H1 (cell line): ENCODE measurements around the gene PRKACA. TPM values are rescaled to one million over a fixed set of nuclear protein-coding genes. Genes with fewer than 3 reads are reported as not detected.

Experiments used
- CTCF ChIA-PET: fragments of 300-600 bp; sonication (Branson Sonifier 250); formaldehyde crosslinking; loops from one replicate; lab custom pipeline; 2021; ENCODE audit not compliant: partially characterized antibody; lab: Charles Lee
- POLR2A ChIA-PET: fragments of 300-600 bp; sonication (Branson Sonifier 250); formaldehyde crosslinking; loops from one replicate; lab custom pipeline; 2021; ENCODE audit warnings: inconsistent platforms; ENCODE audit not compliant: partially characterized antibody; lab: Charles Lee
- DNase-seq, 2 experiments: peaks; one replicate each; pipeline versions ENCODE4 v3.0.0 to v3.0.0-alpha.2; 2010 to 2022; ENCODE audit warnings: low spot score in 2 of 2, low read depth in 1 of 2, mixed read lengths in 1 of 2
- FAIRE-seq: peaks from 2 replicates; lab custom pipeline; 2011; peaks lifted over from hg19 to GRCh38; lab: Jason Lieb, UNC
- H2AFZ ChIP-seq: 2 replicates; pipeline ENCODE4 v1.8.1; 2012; ENCODE audit warnings: low read length, inconsistent platforms
- H2AK5ac ChIP-seq: 2 replicates; pipeline ENCODE4 v1.6.1; 2013; ENCODE audit warnings: low read depth, low read length
- H2BK120ac ChIP-seq: replicated peaks from 2 replicates; pipeline ENCODE3; 2013; ENCODE audit warnings: low read depth, low read length, inconsistent platforms
- H2BK12ac ChIP-seq: 2 replicates; pipeline ENCODE4 v1.6.1; 2013; ENCODE audit warnings: low read depth, low read length
- H2BK15ac ChIP-seq: 2 replicates; pipeline ENCODE4 v1.6.1; 2013; ENCODE audit warnings: low read length
- H2BK20ac ChIP-seq: 2 replicates; pipeline ENCODE4 v1.6.1; 2013; ENCODE audit warnings: low read length
- H2BK5ac ChIP-seq: 2 replicates; pipeline ENCODE4 v1.6.1; 2013; ENCODE audit warnings: low read depth, low read length
- H3K14ac ChIP-seq: 2 replicates; pipeline ENCODE4 v1.6.1; 2013; ENCODE audit warnings: inconsistent platforms; ENCODE audit not compliant: insufficient read length
- H3K18ac ChIP-seq: 2 replicates; pipeline ENCODE4 v1.6.1; 2013; ENCODE audit warnings: low read length; ENCODE audit errors: extremely low read depth
- H3K23ac ChIP-seq: 2 replicates; pipeline ENCODE4 v1.6.1; 2013; ENCODE audit warnings: inconsistent platforms; ENCODE audit not compliant: insufficient read length
- H3K23me2 ChIP-seq: 2 replicates; pipeline ENCODE4 v1.6.1; 2013; ENCODE audit warnings: low read depth, low read length
- H3K27ac ChIP-seq: 2 replicates; pipeline ENCODE4 v1.6.1; 2011; ENCODE audit warnings: low read depth, low read length, inconsistent platforms
- H3K27me3 ChIP-seq, 4 experiments: replicated peaks in 1 of 4; 1 replicate in 1 of 4; 2 replicates in 3 of 4; pipeline versions ENCODE4 v1.6.1 to v1.8.1; 2011 to 2013; ENCODE audit warnings: low read length in 3 of 4, mild to moderate bottlenecking in 3 of 4, inconsistent platforms in 2 of 4, mixed read lengths in 2 of 4, moderate library complexity in 1 of 4; ENCODE audit not compliant: control insufficient read depth in 3 of 4, insufficient read depth in 3 of 4; ENCODE audit errors: extremely low read depth in 1 of 4
- H3K36me3 ChIP-seq, 4 experiments: 2 replicates each; pipeline versions ENCODE4 v1.6.1 to v1.8.1; 2011 to 2013; ENCODE audit warnings: mild to moderate bottlenecking in 4 of 4, low read length in 3 of 4, moderate library complexity in 2 of 4, control low read depth in 1 of 4, inconsistent platforms in 1 of 4; ENCODE audit not compliant: insufficient read depth in 4 of 4, control insufficient read depth in 2 of 4
- H3K4ac ChIP-seq: replicated peaks from 2 replicates; pipeline ENCODE3; 2013; ENCODE audit warnings: low read length, low read depth, mixed read lengths, inconsistent platforms; ENCODE audit not compliant: insufficient read length
- H3K4me1 ChIP-seq, 4 experiments: replicated peaks in 1 of 4; 1 replicate in 1 of 4; 2 replicates in 3 of 4; pipeline versions ENCODE4 v1.6.1 to v1.8.1; 2011 to 2013; ENCODE audit warnings: low read length in 3 of 4, inconsistent platforms in 2 of 4, mixed read lengths in 1 of 4; ENCODE audit not compliant: insufficient read depth in 4 of 4, control insufficient read depth in 3 of 4
- H3K4me2 ChIP-seq, 2 experiments: 2 replicates each; pipeline versions ENCODE4 v1.6.1 to v1.8.1; 2011 to 2013; ENCODE audit warnings: low read depth in 2 of 2, low read length in 2 of 2, control low read depth in 1 of 2, inconsistent platforms in 1 of 2, mild to moderate bottlenecking in 1 of 2; ENCODE audit not compliant: insufficient read depth in 1 of 2
- H3K4me3 ChIP-seq, 4 experiments: fragments of 200-600, 300-600 bp in 1 of 4; sonication (generic), shearing (Covaris generic), sonication (Bioruptor Twin) in 1 of 4; 2 replicates each; pipeline versions ENCODE4 v1.5.1 to v1.8.1; 2011 to 2016; ENCODE audit warnings: low read length in 4 of 4, low read depth in 3 of 4, control low read depth in 2 of 4, inconsistent platforms in 2 of 4, mild to moderate bottlenecking in 2 of 4, mixed read lengths in 1 of 4, moderate library complexity in 1 of 4; ENCODE audit not compliant: insufficient read depth in 2 of 4; ENCODE audit errors: extremely low read depth in 1 of 4
- H3K56ac ChIP-seq: replicated peaks from 2 replicates; pipeline ENCODE3; 2013; ENCODE audit warnings: low read depth, mild to moderate bottlenecking, mixed read lengths, low read length, inconsistent platforms; ENCODE audit not compliant: insufficient read length
- H3K79me1 ChIP-seq: 2 replicates; pipeline ENCODE4 v1.6.1; 2013; ENCODE audit warnings: low read depth, low read length, control low read depth
- H3K79me2 ChIP-seq, 2 experiments: 2 replicates each; pipeline versions ENCODE4 v1.6.1 to v1.8.1; 2012 to 2013; ENCODE audit warnings: low read length in 2 of 2, mild to moderate bottlenecking in 2 of 2, inconsistent platforms in 1 of 2; ENCODE audit not compliant: insufficient read depth in 2 of 2, control insufficient read depth in 1 of 2
- H3K9ac ChIP-seq, 4 experiments: replicated peaks in 1 of 4; 1 replicate in 1 of 4; 2 replicates in 3 of 4; pipeline versions ENCODE4 v1.6.1 to v1.8.1; 2011 to 2013; ENCODE audit warnings: low read depth in 3 of 4, low read length in 3 of 4, control low read depth in 2 of 4, mild to moderate bottlenecking in 2 of 4, moderate library complexity in 2 of 4, inconsistent platforms in 1 of 4; ENCODE audit errors: extremely low read depth in 1 of 4
- H3K9me3 ChIP-seq, 2 experiments: 2 replicates each; pipeline versions ENCODE4 v1.6.1 to v1.8.1; 2012 to 2013; ENCODE audit warnings: mild to moderate bottlenecking in 2 of 2, moderate library complexity in 2 of 2, control low read depth in 1 of 2, inconsistent platforms in 1 of 2, low read depth in 1 of 2, low read length in 1 of 2, mixed read lengths in 1 of 2; ENCODE audit not compliant: insufficient read depth in 2 of 2
- H4K20me1 ChIP-seq, 2 experiments: replicated peaks in 1 of 2; 2 replicates each; pipeline versions ENCODE3 to v1.8.1; 2011 to 2013; ENCODE audit warnings: inconsistent platforms in 2 of 2, low read length in 2 of 2, mild to moderate bottlenecking in 1 of 2; ENCODE audit not compliant: insufficient read depth in 2 of 2, control insufficient read depth in 1 of 2
- H4K5ac ChIP-seq: 2 replicates; pipeline ENCODE4 v1.6.1; 2013; ENCODE audit warnings: low read length, low read depth, mixed read lengths, inconsistent platforms; ENCODE audit not compliant: insufficient read length
- H4K8ac ChIP-seq: 2 replicates; pipeline ENCODE4 v1.8.0; 2013; ENCODE audit warnings: mild to moderate bottlenecking, moderate library complexity, low read length, inconsistent platforms; ENCODE audit not compliant: insufficient read depth; ENCODE audit errors: extremely low read depth
- H4K91ac ChIP-seq: replicated peaks from 2 replicates; pipeline ENCODE3; 2013; ENCODE audit warnings: low read length, mixed read lengths, inconsistent platforms; ENCODE audit not compliant: insufficient read length
- CHD1 ChIP-seq: IDR thresholded peaks from 2 replicates; pipeline ENCODE4 v1.6.1; 2012; ENCODE audit warnings: low read depth, low read length, improper control_type of control experiment
- KDM4A ChIP-seq: IDR thresholded peaks from one replicate; pipeline ENCODE4 v1.7.1; 2012; ENCODE audit warnings: low read depth, mild to moderate bottlenecking, moderate library complexity, low read length, inconsistent platforms; ENCODE audit not compliant: severe bottlenecking
- RXRA ChIP-seq: IDR thresholded peaks from 2 replicates; pipeline ENCODE4 v1.6.1; 2011; ENCODE audit warnings: low read depth, mild to moderate bottlenecking, low read length, moderate library complexity; ENCODE audit not compliant: insufficient read depth
- SAP30 ChIP-seq: fragments of 300-600 bp; sonication (generic); IDR thresholded peaks from 2 replicates; pipeline ENCODE4 v1.7.1; 2012; ENCODE audit warnings: low read length, moderate library complexity, mild to moderate bottlenecking, inconsistent platforms; ENCODE audit not compliant: insufficient read depth, insufficient replicate concordance
- SIX5 ChIP-seq: IDR thresholded peaks from 2 replicates; pipeline ENCODE4 v1.6.1; 2011; ENCODE audit warnings: mild to moderate bottlenecking, low read depth, low read length
- SUZ12 ChIP-seq: fragments of 200-600 bp; sonication (generic); IDR thresholded peaks from 2 replicates; pipeline ENCODE4 v1.6.1; 2012; ENCODE audit warnings: mild to moderate bottlenecking, inconsistent platforms, low read length, moderate library complexity, mixed read lengths
- ZNF274 ChIP-seq: IDR thresholded peaks from 2 replicates; pipeline ENCODE4 v1.7.0; 2012; ENCODE audit warnings: low read length, borderline replicate concordance; ENCODE audit errors: extremely low read depth
- WGBS, 2 experiments: shearing (Covaris generic) in 1 of 2; methylation state at CpG; one replicate each; pipeline versions ENCODE4 v1.1.6 to v1.1.7; 2013 to 2015; ENCODE audit warnings: low lambda C conversion rate in 2 of 2, mixed read lengths in 2 of 2, inconsistent platforms in 1 of 2, low coverage in 1 of 2, missing lambda C conversion rate in 1 of 2; ENCODE audit not compliant: insufficient replicate concordance in 2 of 2, insufficient coverage in 1 of 2, insufficient read length in 1 of 2; ENCODE audit errors: extremely low coverage in 1 of 2, missing lambda C conversion rate in 1 of 2; 5-methylcytosine and 5-hydroxymethylcytosine counted together
- polyA plus RNA-seq, 7 experiments: library from polyadenylated mRNA; depleted of rRNA in 3 of 7; stranded (reverse) in 5 of 7; unstranded in 2 of 7; fragments of >200 nt in 5 of 7; fragments of 200-250 nt in 2 of 7; gene quantifications; 1 replicate in 5 of 7; 2 replicates in 1 of 7; 4 replicates in 1 of 7; pipeline versions ENCODE4 v1.2.1 to v1.2.3, GENCODE V29; 2011 to 2013; ENCODE audit warnings: missing spikeins in 2 of 7, mixed read lengths in 2 of 7
- total RNA-seq: library from RNA; stranded (reverse); fragmentation: NEBNext Ultra II Directional; extraction: Animal tissue kit (Norgen Biotek cat#: 25700); gene quantifications from 2 replicates; pipeline ENCODE4 v1.2.1, GENCODE V29; 2021
- TF ChIP-seq, protein P1 (sequence below): IDR thresholded peaks from 2 replicates; pipeline ENCODE4 v1.6.1; 2011; ENCODE audit warnings: low read depth, mild to moderate bottlenecking, low read length; ENCODE audit not compliant: insufficient read depth

PRKACA gene
- total and polyA plus RNA-seq, 2 of the 8 experiments (the other 6 are each of a cell fraction or from before 2014, with no cell fraction given), result 14.2 to 48.2 TPM

DNA sequence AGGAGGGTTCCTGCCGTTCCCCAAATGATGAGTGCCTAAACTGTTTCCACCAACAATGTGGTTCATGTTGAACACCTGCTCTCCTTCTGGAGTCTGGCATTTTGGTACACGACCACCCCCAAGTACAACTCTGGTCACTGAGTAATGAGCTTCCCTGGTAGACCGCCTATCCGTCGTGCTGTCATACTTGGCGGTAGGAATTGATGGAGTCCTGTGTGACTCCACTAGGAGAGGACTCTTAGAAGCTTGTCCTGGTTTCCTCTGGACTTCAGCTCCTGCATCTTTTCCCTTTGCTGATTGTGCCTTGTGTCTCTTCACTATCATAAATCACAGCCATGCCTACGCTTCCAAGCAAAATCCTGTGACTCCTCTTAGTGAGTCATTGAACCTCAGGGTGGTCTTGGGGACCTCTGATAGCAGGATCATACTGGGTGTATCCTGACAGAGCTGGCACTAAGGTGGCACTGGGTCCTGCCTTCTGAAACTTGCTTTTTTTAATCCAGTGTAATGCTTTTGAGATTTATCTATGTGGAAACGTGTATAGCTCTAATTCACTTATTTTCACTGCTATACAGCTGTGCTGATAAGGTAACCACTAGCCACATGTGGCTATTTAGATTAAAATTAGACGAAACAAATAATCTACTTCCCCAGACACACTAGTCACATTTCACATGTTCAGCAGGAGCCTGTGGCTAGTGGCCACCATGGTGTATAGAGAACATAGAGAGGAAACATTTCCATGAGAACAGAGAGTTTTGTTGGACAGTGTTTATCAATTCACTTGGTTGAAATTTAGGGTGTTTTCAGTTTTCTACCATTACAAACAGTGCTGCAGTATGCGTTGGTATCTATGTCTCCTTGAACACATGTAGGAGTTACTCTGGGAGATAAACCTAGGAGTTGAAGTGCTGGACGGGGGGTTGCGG is 25.0 kb upstream of the PRKACA start:
- Histone ChIP-seq H3K18ac (no peak overlapping the region), H2BK12ac (no peak overlapping the region), H3K9me3 (no peaks in the 10 kb centered on the region), H3K4me2 (no peak overlapping the region), H3K79me2 (no peaks in the 10 kb centered on the region), H3K23me2 (no peaks in the 10 kb centered on the region; the same call in 1 of the 2 replicates), H2BK120ac (no peak overlapping the region), H2BK15ac (no peak overlapping the region), H3K36me3 (no peaks in the 10 kb centered on the region), H3K14ac (no peak overlapping the region), H4K91ac (no peak overlapping the region), H3K23ac (no peak overlapping the region), H3K27ac (no peak overlapping the region), H3K4me1 (0 out of 7 replicates have a peak, but pooled peaks cover 0 to 2% (median 0%) of the 10 kb centered on the region in 4 experiments), H2BK5ac (no peak overlapping the region), H4K5ac (no peak overlapping the region), H3K4me3 (no peak overlapping the region), H3K56ac (no peak overlapping the region), H4K20me1 (peaks cover 0 to 6% of the 10 kb centered on the region in 2 experiments), H4K8ac (no peak overlapping the region), H3K4ac (no peak overlapping the region), H2BK20ac (no peak overlapping the region), H2AFZ (no peak overlapping the region), H3K9ac (no peak overlapping the region), H2AK5ac (no peak overlapping the region; the same call in 1 of the 2 replicates), H3K27me3 (no peaks in the 10 kb centered on the region; a peak in 1 of 7 replicates), H3K79me1 (no peaks in the 10 kb centered on the region; the same call in 1 of the 2 replicates)
- 87% methylated on average over 12 of the region's 12 CpGs; no CpG with 5 or more reads in 1 of the 2 experiments for WGBS, 2 experiments
- no peak for FAIRE-seq
- CTCF ChIA-PET, result interaction anchor here (0.6 to 1.3 kb wide), 4 partner anchors 57 to 219 kb away, joined by 3 to 4 read pairs (median 3); no protein-coding TSS in a partner anchor
- no peak for DNase-seq
- no peak for TF ChIP-seq ZNF274
- TF ChIP-seq RXRA, result no peak
- TF ChIP-seq CHD1, result no peak
- no peak for TF ChIP-seq SAP30
- TF ChIP-seq, protein P1, sequence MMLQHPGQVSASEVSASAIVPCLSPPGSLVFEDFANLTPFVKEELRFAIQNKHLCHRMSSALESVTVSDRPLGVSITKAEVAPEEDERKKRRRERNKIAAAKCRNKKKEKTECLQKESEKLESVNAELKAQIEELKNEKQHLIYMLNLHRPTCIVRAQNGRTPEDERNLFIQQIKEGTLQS, result no peak
- TF ChIP-seq SUZ12, result no peak
- TF ChIP-seq KDM4A, result no peak
- TF ChIP-seq SIX5, result no peak
- POLR2A ChIA-PET, result interaction anchor here (0.5 to 1.8 kb wide), 3 partner anchors 13 to 350 kb away, joined by 3 read pairs; no protein-coding TSS in a partner anchor
